SU-DHL-6 (cell line): ENCODE measurements around the gene MYOC.
"Not testable (repeated sequence)": the region's sequence is repeated elsewhere in the genome, so short reads cannot be mapped to it uniquely, and the experiment has no call there.

Experiments
- H2AFZ ChIP-seq: fragments of 200-600 bp; sonication (generic); 2 replicates; pipeline ENCODE4 v1.6.1; 2014; ENCODE audit warnings: low read depth, mild to moderate bottlenecking, moderate library complexity, mixed read lengths, antibody characterized with exemption, low read length; ENCODE audit not compliant: severe bottlenecking
- H3F3A ChIP-seq: fragments of 200-600 bp; shearing (Covaris generic); 2 replicates; pipeline ENCODE4 v1.6.0; 2016; ENCODE audit warnings: antibody characterized with exemption, mild to moderate bottlenecking; ENCODE audit not compliant: insufficient read depth
- H3K27ac ChIP-seq: fragments of 200-600 bp; sonication (generic); 2 replicates; pipeline ENCODE4 v1.5.1; 2016; ENCODE audit warnings: low read depth, mild to moderate bottlenecking, low read length, moderate library complexity, mixed read lengths
- H3K27me3 ChIP-seq: fragments of 200-600 bp; sonication (generic), shearing (Covaris generic); 2 replicates; pipeline ENCODE4 v1.6.0; 2014; ENCODE audit warnings: mild to moderate bottlenecking, low read length
- H3K36me3 ChIP-seq: fragments of 200-600 bp; sonication (generic); 2 replicates; pipeline ENCODE4 v1.6.1; 2014; ENCODE audit warnings: mild to moderate bottlenecking, low read length, mixed read lengths
- H3K4me2 ChIP-seq: fragments of 300-600, 200-600 bp; shearing (Covaris generic), sonication (generic); 2 replicates; pipeline ENCODE4 v1.6.0; 2014; ENCODE audit warnings: low read length, low read depth, mild to moderate bottlenecking; ENCODE audit not compliant: poor library complexity, severe bottlenecking
- H3K4me3 ChIP-seq: fragments of 200-600 bp; sonication (generic); 2 replicates; pipeline ENCODE4 v1.5.1; 2014; ENCODE audit warnings: antibody characterized with exemption, low read length, mild to moderate bottlenecking, mixed read lengths; ENCODE audit not compliant: insufficient read depth, poor library complexity, severe bottlenecking
- H3K79me2 ChIP-seq: fragments of 200-600 bp; sonication (generic); 2 replicates; pipeline ENCODE4 v1.6.1; 2014; ENCODE audit warnings: mild to moderate bottlenecking, low read length, moderate library complexity; ENCODE audit not compliant: insufficient read depth
- H3K9ac ChIP-seq: fragments of 200-600 bp; sonication (generic); 2 replicates; pipeline ENCODE4 v1.7.0; 2014; ENCODE audit warnings: mild to moderate bottlenecking, low read length
- H3K9me2 ChIP-seq: fragments of 200-600 bp; sonication (generic); replicated peaks from 2 replicates; pipeline ENCODE4 v1.6.1; 2014; ENCODE audit warnings: low read length; ENCODE audit not compliant: insufficient read depth
- H3K9me3 ChIP-seq: fragments of 200-600 bp; sonication (generic); 2 replicates; pipeline ENCODE4 v1.6.1; 2014; ENCODE audit warnings: low read length, mixed read lengths; ENCODE audit not compliant: insufficient read depth
- H4K20me1 ChIP-seq: fragments of 200-600 bp; sonication (generic); 2 replicates; pipeline ENCODE4 v1.6.1; 2014; ENCODE audit warnings: low read depth, mild to moderate bottlenecking, antibody characterized with exemption, low read length, moderate library complexity, mixed read lengths
- EZH2phosphoT487 ChIP-seq: fragments of 200-600 bp; sonication (generic), shearing (Covaris generic); conservative IDR thresholded peaks from 2 replicates; pipeline ENCODE4 v1.6.1; 2018; ENCODE audit warnings: mild to moderate bottlenecking, antibody characterized with exemption, low read length, moderate library complexity, mixed read lengths
- TF ChIP-seq, protein P1 (sequence below): fragments of 200-600 bp; sonication (generic); IDR thresholded peaks from one replicate; pipeline ENCODE4 v1.5.1; 2017; ENCODE audit warnings: antibody characterized with exemption, mild to moderate bottlenecking, low read length, moderate library complexity; ENCODE audit not compliant: insufficient read depth, poor library complexity, severe bottlenecking

The MYOC gene

DNA sequence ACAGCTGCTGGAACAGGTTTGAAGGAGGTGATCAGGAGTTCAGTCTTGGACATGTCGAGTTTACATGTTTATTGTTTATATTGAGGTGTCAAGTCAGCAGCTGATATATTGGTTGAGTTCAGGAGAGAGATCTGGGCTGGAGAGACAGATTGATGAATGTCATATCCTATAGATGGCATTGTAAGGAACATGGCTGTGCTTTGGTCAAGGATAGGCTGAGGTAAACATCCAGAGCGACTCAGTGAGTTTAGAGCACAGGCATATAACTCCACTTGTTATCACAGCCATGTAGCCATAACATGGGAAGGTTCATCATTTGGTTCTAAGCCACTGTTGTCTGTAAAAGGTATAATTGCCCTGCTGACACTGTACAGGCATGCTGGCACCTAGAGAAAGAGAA is 35.9 kb downstream of the MYOC start:
- Histone ChIP-seq H3K4me2 (no peak overlapping the region), H3K4me3 (no peak overlapping the region), H3K9me3 (no peaks in the 10 kb centered on the region), H2AFZ (no peak overlapping the region), H4K20me1 (no peaks in the 10 kb centered on the region), H3K36me3 (no peaks in the 10 kb centered on the region), H3K9ac (no peak overlapping the region), H3K79me2 (no peaks in the 10 kb centered on the region), H3K27ac (no peak overlapping the region), H3F3A (no peaks in the 10 kb centered on the region), H3K9me2 (no peaks in the 10 kb centered on the region), H3K27me3 (no peaks in the 10 kb centered on the region)
- TF ChIP-seq, protein P1, sequence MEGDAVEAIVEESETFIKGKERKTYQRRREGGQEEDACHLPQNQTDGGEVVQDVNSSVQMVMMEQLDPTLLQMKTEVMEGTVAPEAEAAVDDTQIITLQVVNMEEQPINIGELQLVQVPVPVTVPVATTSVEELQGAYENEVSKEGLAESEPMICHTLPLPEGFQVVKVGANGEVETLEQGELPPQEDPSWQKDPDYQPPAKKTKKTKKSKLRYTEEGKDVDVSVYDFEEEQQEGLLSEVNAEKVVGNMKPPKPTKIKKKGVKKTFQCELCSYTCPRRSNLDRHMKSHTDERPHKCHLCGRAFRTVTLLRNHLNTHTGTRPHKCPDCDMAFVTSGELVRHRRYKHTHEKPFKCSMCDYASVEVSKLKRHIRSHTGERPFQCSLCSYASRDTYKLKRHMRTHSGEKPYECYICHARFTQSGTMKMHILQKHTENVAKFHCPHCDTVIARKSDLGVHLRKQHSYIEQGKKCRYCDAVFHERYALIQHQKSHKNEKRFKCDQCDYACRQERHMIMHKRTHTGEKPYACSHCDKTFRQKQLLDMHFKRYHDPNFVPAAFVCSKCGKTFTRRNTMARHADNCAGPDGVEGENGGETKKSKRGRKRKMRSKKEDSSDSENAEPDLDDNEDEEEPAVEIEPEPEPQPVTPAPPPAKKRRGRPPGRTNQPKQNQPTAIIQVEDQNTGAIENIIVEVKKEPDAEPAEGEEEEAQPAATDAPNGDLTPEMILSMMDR = no peak
- no peak for TF ChIP-seq EZH2phosphoT487

DNA sequence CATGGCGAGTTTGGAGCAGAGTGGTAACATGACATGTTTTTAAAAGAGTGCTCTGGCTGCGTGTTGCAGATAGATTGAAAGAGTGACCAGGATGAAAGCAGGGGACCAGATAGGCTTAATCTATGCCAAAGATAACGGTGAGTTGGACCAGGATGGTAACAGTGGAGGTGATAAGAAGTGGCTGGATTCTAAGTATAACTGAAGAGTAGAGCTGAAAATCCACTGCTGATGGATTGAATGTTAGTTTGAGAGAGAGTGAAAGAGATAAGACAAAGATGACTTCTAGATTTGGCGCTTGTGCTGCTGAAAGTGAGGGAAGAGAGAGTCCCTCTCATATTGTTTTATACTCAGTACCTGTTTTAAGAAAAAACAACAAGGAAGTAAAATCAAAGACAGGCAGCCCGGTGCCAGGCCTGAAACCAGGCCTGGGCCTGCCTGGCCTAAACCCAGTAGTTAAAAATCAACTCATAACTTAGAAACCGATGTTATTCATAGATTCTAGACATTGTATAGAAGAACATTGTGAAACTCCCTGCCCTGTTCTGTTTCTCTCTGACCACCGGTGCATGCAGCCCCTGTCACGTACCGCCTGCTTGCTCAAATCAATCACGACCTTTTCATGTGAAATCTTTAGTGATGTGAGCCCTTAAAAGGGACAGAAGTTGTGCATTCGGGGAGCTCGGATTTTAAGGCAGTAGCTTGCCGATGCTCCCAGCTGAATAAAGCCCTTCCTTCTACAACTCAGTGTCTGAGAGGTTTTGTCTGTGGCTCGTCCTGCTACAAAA is 37.2 kb downstream of the MYOC start:
- H3K79me2 ChIP-seq, H3K9ac ChIP-seq, H3K36me3 ChIP-seq, H3K27me3 ChIP-seq, H3K9me2 ChIP-seq, H3K4me2 ChIP-seq, H3K4me3 ChIP-seq, H3F3A ChIP-seq, H4K20me1 ChIP-seq, H3K27ac ChIP-seq, H2AFZ ChIP-seq, H3K9me3 ChIP-seq: not testable (repeated sequence)

DNA sequence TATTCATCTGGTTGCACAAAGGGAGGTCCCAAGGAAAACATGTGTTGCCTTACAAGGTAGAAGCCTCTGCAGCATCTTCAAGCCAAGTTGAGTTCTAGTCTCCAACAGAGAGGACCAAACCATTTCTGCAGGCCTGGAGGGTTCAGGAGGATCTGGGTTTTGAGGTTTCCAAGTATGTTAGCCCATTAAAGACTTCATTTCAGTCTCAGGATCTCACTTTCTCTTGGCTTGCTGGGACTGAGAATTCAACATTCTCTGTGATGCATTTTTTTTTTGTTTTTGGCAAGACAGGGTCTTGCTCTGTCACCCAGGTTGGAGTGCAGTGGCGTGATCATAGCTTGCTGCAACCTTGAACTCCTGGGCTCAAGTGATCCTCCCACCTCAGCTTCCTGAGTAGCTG is 39.2 kb downstream of the MYOC start:
- no peak overlapping the region for H3K4me2 ChIP-seq
- H3K27me3 ChIP-seq = no peaks in the 10 kb centered on the region
- H3K9me2 ChIP-seq = no peaks in the 10 kb centered on the region
- no peaks in the 10 kb centered on the region for H4K20me1 ChIP-seq
- no peaks in the 10 kb centered on the region for H3K79me2 ChIP-seq
- no peaks in the 10 kb centered on the region for H3K9me3 ChIP-seq
- no peak overlapping the region for H3K27ac ChIP-seq
- H2AFZ ChIP-seq = no peak overlapping the region
- H3K9ac ChIP-seq = no peak overlapping the region
- no peak for TF ChIP-seq EZH2phosphoT487
- TF ChIP-seq, protein P1 = no peak
- no peaks in the 10 kb centered on the region for H3K36me3 ChIP-seq
- no peak overlapping the region for H3K4me3 ChIP-seq
- H3F3A ChIP-seq = no peaks in the 10 kb centered on the region

DNA sequence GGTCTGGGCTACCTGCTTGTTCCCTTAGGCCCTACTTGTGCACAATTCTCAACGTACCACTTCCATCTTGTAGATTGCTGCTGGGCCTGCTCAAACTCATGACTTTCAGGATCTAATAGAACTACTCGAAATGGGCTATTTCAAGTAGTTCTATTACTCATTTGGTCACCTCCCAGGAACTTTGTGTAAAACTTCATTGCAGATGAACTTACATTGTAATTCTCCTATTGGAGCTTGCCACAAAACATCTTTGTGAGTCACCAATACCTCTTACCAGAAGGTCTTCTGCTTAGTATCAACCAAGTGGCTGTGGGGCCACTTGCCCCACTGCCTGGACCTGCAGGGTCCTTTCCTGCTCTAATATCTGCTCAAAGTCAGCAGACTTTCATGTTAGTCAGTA is 41.2 kb downstream of the MYOC start:
- no peaks in the 10 kb centered on the region for H3K9me3 ChIP-seq
- no peaks in the 10 kb centered on the region for H3K36me3 ChIP-seq
- H3K27me3 ChIP-seq = no peaks in the 10 kb centered on the region
- H3K4me2 ChIP-seq = no peak overlapping the region
- no peak overlapping the region for H3K27ac ChIP-seq
- H4K20me1 ChIP-seq = no peaks in the 10 kb centered on the region
- TF ChIP-seq, protein P1 = no peak
- TF ChIP-seq EZH2phosphoT487 = no peak
- H2AFZ ChIP-seq = no peak overlapping the region
- no peaks in the 10 kb centered on the region for H3F3A ChIP-seq
- H3K79me2 ChIP-seq = no peaks in the 10 kb centered on the region
- H3K9ac ChIP-seq = no peak overlapping the region
- H3K4me3 ChIP-seq = no peak overlapping the region
- no peaks in the 10 kb centered on the region for H3K9me2 ChIP-seq
